ENCODE measurements around the gene UTP14A. TPM values are rescaled to one million over a fixed set of nuclear protein-coding genes. Genes with fewer than 3 reads are reported as not detected.

UTP14A gene
- total and polyA plus RNA-seq, 7 donors: 14.7 to 23.1 (median 16.6) TPM

- no peaks in the 10 kb centered on the region for H3K4me1 ChIP-seq
- 67 to 90% (median 76%) methylated on average over 5 of the region's 5 CpGs for WGBS, 3 donors
- no peak overlapping the region for H3K4me3 ChIP-seq
- no peak for TF ChIP-seq CTCF (IDR thresholded peaks at IDR 0.05)
- no peak overlapping the region for H3K27ac ChIP-seq
- no peak for DNase-seq
- no peaks in the 10 kb centered on the region for H3K36me3 ChIP-seq (ENCODE audit: insufficient read depth in 1 of 2, low read depth in 1 of 2)
- intact Hi-C loops (cut with DNase I): no loop called here
- no peaks in the 10 kb centered on the region for H3K27me3 ChIP-seq (ENCODE audit: insufficient read depth in 3 of 3, low read length in 2 of 3)
- H3K9me3 ChIP-seq: no peaks in the 10 kb centered on the region
- no peak for ATAC-seq
Measured at GRCh38 chrX:129976441-129976840, 70.5 kb downstream of the UTP14A start.

Other genes starting within 250 kb of the UTP14A start
- under 1 TPM; 0.25 to 0.97 (median 0.49) TPM for gene XPNPEP2, start 167.2 kb upstream of the UTP14A start, total RNA-seq
- under 1 TPM; 0.41 to 0.52 (median 0.43) TPM for gene XPNPEP2, start 167.2 kb upstream of the UTP14A start, polyA plus RNA-seq
- gene SASH3, start 126.2 kb upstream of the UTP14A start, total RNA-seq: 1 to 10 TPM; 1.8 to 2.5 (median 2.3) TPM
- gene SASH3, start 126.2 kb upstream of the UTP14A start, polyA plus RNA-seq: 1 to 10 TPM in 2 of 3 donors, under 1 TPM in 1; 0.58 to 2.2 (median 1.1) TPM
- 10 to 100 TPM; 13.8 to 30.3 (median 17.6) TPM for gene ZDHHC9, start 62.3 kb upstream of the UTP14A start, total RNA-seq
- 10 to 100 TPM in 2 of 3 donors, 1 to 10 TPM in 1; 8.7 to 32.7 (median 13.5) TPM for gene ZDHHC9, start 62.3 kb upstream of the UTP14A start, polyA plus RNA-seq
- 1 to 10 TPM; 4.5 to 6.2 (median 5.9) TPM for gene BCORL1, start 76.5 kb downstream of the UTP14A start, total RNA-seq
- 1 to 10 TPM in 2 of 3 donors, under 1 TPM in 1; 0.96 to 4.3 (median 1.8) TPM for gene BCORL1, start 76.5 kb downstream of the UTP14A start, polyA plus RNA-seq
- gene ELF4, start 204.3 kb downstream of the UTP14A start, total RNA-seq: 1 to 10 TPM; 1.5 to 2.9 (median 2.2) TPM
- gene ELF4, start 204.3 kb downstream of the UTP14A start, polyA plus RNA-seq: 1 to 10 TPM in 1 of 3 donors, under 1 TPM in 2; 0.55 to 1.2 (median 0.76) TPM

All from psoas muscle (tissue), 8 donors.